Liver (tissue), 9 donors: ENCODE results near the gene KCNC4. TPM values are rescaled to one million over a fixed set of nuclear protein-coding genes. Genes with fewer than 3 reads are reported as not detected.

Source experiments
- DNase-seq: peaks from one replicate; pipeline ENCODE4 v3.0.0-alpha.2; 2017; ENCODE audit warnings: low spot score
- H3K27ac ChIP-seq, 2 donors: one replicate each; pipeline ENCODE4 v1.7.0; 2013; ENCODE audit warnings: inconsistent platforms in 2 of 2, low read length in 2 of 2, control low read depth in 1 of 2, low read depth in 1 of 2, mild to moderate bottlenecking in 1 of 2
- H3K27me3 ChIP-seq, 4 donors: one replicate each; pipeline versions ENCODE4 v1.6.1 to v1.7.0; 2013; ENCODE audit warnings: low read length in 3 of 4, inconsistent platforms in 1 of 4, mild to moderate bottlenecking in 1 of 4, moderate library complexity in 1 of 4; ENCODE audit not compliant: control insufficient read depth in 4 of 4, insufficient read depth in 4 of 4
- H3K36me3 ChIP-seq, 4 donors: one replicate each; pipeline versions ENCODE4 v1.6.1 to v1.7.0; 2013; ENCODE audit warnings: low read length in 3 of 4, mild to moderate bottlenecking in 3 of 4, low read depth in 1 of 4, moderate library complexity in 1 of 4; ENCODE audit not compliant: control insufficient read depth in 4 of 4, insufficient read depth in 3 of 4
- H3K4me1 ChIP-seq, 4 donors: one replicate each; pipeline versions ENCODE4 v1.6.1 to v1.7.0; 2013; ENCODE audit warnings: low read length in 3 of 4, mild to moderate bottlenecking in 3 of 4, moderate library complexity in 1 of 4; ENCODE audit not compliant: control insufficient read depth in 4 of 4, insufficient read depth in 4 of 4
- H3K4me3 ChIP-seq, 3 donors: one replicate each; pipeline versions ENCODE4 v1.6.1 to v1.7.0; 2013; ENCODE audit warnings: low read length in 3 of 3, control low read depth in 1 of 3, low read depth in 1 of 3, mild to moderate bottlenecking in 1 of 3
- H3K9ac ChIP-seq, 2 donors: one replicate each; pipeline ENCODE4 v1.7.0; 2013; ENCODE audit warnings: low read length in 2 of 2, mild to moderate bottlenecking in 2 of 2, moderate library complexity in 2 of 2, control low read depth in 1 of 2, low read depth in 1 of 2
- H3K9me3 ChIP-seq, 4 donors: one replicate each; pipeline versions ENCODE4 v1.6.1 to v1.7.0; 2013; ENCODE audit warnings: low read length in 3 of 4; ENCODE audit not compliant: control insufficient read depth in 4 of 4
- FOXA1 ChIP-seq: IDR thresholded peaks from 2 replicates; pipeline ENCODE4 v1.6.1; 2016; ENCODE audit warnings: antibody characterized with exemption
- FOXA2 ChIP-seq: IDR thresholded peaks from 2 replicates; pipeline ENCODE4 v1.6.1; 2016; ENCODE audit warnings: antibody characterized with exemption
- HNF4A ChIP-seq, 2 donors: conservative IDR thresholded peaks; 2 replicates each; pipeline ENCODE4 v1.6.1; 2016; ENCODE audit warnings: antibody characterized with exemption in 2 of 2, mild to moderate bottlenecking in 2 of 2
- HNF4G ChIP-seq: IDR thresholded peaks from 2 replicates; pipeline ENCODE4 v1.6.1; 2016; ENCODE audit warnings: antibody characterized with exemption
- JUND ChIP-seq, 2 donors: IDR thresholded peaks; 2 replicates each; pipeline ENCODE4 v1.6.1; 2016; ENCODE audit warnings: antibody characterized with exemption in 2 of 2
- NR2F2 ChIP-seq: IDR thresholded peaks from 2 replicates; pipeline ENCODE4 v1.6.1; 2016; ENCODE audit warnings: antibody characterized with exemption
- RAD21 ChIP-seq, 2 donors: IDR thresholded peaks; 2 replicates each; pipeline ENCODE4 v1.6.1; 2016; ENCODE audit warnings: antibody characterized with exemption in 2 of 2, mild to moderate bottlenecking in 2 of 2
- SP1 ChIP-seq: IDR thresholded peaks from 2 replicates; pipeline ENCODE4 v1.6.1; 2018; ENCODE audit warnings: antibody characterized with exemption, mild to moderate bottlenecking
- TAF1 ChIP-seq: conservative IDR thresholded peaks from 2 replicates; pipeline ENCODE4 v1.6.1; 2016; ENCODE audit warnings: antibody characterized with exemption, mild to moderate bottlenecking
- WGBS: extraction: QIAGEN DNeasy Blood & Tissue Kit; methylation state at CpG from one replicate; pipeline ENCODE4 v1.1.7; 2013; 5-methylcytosine and 5-hydroxymethylcytosine counted together
- polyA plus RNA-seq, 2 donors: library from polyadenylated mRNA; stranded (reverse) in 1 of 2; unstranded in 1 of 2; fragments of 200-250 nt in 1 of 2; fragments of >200 nt in 1 of 2; fragmentation: Nextera tagmentation in 1 of 2; extraction: Ambion mirVana in 1 of 2; gene quantifications; one replicate each; pipeline versions ENCODE4 v1.2.1 to v1.2.3, GENCODE V29; 2013 to 2015
- total RNA-seq, 2 donors: library from RNA; depleted of rRNA; stranded (reverse); fragments of >200 nt; gene quantifications; one replicate each; pipeline ENCODE4 v1.2.3, GENCODE V29; 2014
- TF ChIP-seq, protein P1 (sequence below): fragments of 150-350 bp; IDR thresholded peaks from 2 replicates; pipeline ENCODE4 v1.5.1; 2017; ENCODE audit warnings: improper control_type of control experiment, low read depth, low read length; ENCODE audit not compliant: missing input control
- TF ChIP-seq, protein P2 (sequence below): IDR thresholded peaks from 2 replicates; pipeline ENCODE4 v1.6.1; 2016; ENCODE audit warnings: antibody characterized with exemption
- TF ChIP-seq, protein P3 (sequence below): IDR thresholded peaks from 2 replicates; pipeline ENCODE4 v1.6.1; 2016; ENCODE audit warnings: antibody characterized with exemption, mild to moderate bottlenecking
- TF ChIP-seq, protein P4 (sequence below): IDR thresholded peaks from 2 replicates; pipeline ENCODE4 v1.6.1; 2016; ENCODE audit warnings: antibody characterized with exemption
- donor health status: healthy.
- donor health status: healthy.
- donor health status: healthy.
- donor health status: healthy.
- donor health status: healthy.

The KCNC4 gene
- total and polyA plus RNA-seq, 4 donors: 0.46 to 2.5 (median 1.5) TPM

DNA sequence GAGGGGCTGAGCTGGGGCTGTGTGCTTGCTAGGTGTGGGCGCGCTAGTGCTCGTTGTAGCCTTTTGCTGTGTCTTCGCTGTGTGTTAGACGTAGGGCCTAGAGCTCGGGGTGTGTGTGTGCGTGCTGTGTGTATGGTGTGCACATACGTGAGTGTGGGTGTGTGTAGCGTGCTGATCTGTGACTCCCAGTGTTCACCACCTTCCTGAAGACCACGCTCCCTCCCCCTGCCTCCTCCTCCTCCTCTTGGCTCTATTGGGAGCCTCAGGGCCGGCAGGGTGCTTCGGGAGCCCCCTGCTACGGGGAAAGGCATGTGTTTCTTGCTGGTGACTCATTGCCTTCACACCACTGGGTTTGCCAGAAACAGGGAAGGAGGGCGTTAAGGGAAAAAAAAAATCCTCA is 9.4 kb upstream of the KCNC4 start:
- H3K4me1 ChIP-seq: peaks cover 0 to 7% (median 0%) of the 10 kb centered on the region in 4 donors
- H3K4me3 ChIP-seq: no peak overlapping the region
- TF ChIP-seq RAD21 (IDR thresholded peaks at IDR 0.05) (no peak), SP1 (no peak), JUND (IDR thresholded peaks at IDR 0.05) (no peak), FOXA2 (no peak), TAF1 (no peak), HNF4G (no peak)
- TF ChIP-seq, protein P1, sequence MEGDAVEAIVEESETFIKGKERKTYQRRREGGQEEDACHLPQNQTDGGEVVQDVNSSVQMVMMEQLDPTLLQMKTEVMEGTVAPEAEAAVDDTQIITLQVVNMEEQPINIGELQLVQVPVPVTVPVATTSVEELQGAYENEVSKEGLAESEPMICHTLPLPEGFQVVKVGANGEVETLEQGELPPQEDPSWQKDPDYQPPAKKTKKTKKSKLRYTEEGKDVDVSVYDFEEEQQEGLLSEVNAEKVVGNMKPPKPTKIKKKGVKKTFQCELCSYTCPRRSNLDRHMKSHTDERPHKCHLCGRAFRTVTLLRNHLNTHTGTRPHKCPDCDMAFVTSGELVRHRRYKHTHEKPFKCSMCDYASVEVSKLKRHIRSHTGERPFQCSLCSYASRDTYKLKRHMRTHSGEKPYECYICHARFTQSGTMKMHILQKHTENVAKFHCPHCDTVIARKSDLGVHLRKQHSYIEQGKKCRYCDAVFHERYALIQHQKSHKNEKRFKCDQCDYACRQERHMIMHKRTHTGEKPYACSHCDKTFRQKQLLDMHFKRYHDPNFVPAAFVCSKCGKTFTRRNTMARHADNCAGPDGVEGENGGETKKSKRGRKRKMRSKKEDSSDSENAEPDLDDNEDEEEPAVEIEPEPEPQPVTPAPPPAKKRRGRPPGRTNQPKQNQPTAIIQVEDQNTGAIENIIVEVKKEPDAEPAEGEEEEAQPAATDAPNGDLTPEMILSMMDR: no peak
- TF ChIP-seq, protein P2, sequence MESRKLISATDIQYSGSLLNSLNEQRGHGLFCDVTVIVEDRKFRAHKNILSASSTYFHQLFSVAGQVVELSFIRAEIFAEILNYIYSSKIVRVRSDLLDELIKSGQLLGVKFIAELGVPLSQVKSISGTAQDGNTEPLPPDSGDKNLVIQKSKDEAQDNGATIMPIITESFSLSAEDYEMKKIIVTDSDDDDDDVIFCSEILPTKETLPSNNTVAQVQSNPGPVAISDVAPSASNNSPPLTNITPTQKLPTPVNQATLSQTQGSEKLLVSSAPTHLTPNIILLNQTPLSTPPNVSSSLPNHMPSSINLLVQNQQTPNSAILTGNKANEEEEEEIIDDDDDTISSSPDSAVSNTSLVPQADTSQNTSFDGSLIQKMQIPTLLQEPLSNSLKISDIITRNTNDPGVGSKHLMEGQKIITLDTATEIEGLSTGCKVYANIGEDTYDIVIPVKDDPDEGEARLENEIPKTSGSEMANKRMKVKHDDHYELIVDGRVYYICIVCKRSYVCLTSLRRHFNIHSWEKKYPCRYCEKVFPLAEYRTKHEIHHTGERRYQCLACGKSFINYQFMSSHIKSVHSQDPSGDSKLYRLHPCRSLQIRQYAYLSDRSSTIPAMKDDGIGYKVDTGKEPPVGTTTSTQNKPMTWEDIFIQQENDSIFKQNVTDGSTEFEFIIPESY: no peak
- 83% methylated on average over 14 of the region's 14 CpGs for WGBS
- H3K27ac ChIP-seq: no peak overlapping the region
- no peak overlapping the region for H3K9ac ChIP-seq
- DNase-seq: no peak
- no peaks in the 10 kb centered on the region for H3K9me3 ChIP-seq
- no peaks in the 10 kb centered on the region for H3K36me3 ChIP-seq
- no peaks in the 10 kb centered on the region for H3K27me3 ChIP-seq

DNA sequence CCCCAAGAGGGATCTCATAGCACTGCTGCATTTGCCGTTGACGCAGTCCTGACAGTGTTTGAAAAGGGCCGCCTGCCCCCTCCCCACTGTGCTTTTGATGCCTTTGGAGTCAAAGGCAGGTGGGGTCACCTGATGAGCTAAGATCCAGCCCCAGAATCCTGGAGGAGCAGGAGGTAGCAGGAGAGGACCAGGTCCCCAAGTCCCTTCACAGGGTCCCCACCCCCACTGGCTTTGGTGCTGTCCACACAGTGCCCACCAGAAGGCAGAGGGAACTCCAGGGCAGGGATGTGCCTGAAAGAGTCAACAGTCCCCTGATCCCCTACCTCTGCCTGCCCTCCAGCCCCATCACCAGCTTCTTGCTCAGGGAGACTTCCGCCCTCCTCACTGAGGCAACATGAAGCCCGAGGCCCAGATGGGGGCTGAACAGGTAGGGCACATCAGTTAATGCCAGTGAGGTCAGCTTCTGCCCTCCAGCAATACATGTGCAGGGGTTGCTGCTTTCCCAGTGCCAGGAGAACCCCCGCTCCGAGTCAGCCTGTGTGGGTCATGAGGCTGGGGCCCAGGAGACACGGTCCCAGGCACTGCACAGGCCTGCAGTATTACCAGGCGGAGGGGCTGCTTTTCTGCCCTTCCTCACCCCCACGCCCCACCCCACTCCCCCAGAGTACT is 8.8 kb upstream of the KCNC4 start:
- no peak for DNase-seq
- peaks cover 0 to 7% (median 0%) of the 10 kb centered on the region in 4 donors for H3K4me1 ChIP-seq
- H3K27ac ChIP-seq: no peak overlapping the region
- no peak overlapping the region for H3K9ac ChIP-seq
- H3K4me3 ChIP-seq: no peak overlapping the region
- no peaks in the 10 kb centered on the region for H3K27me3 ChIP-seq
- H3K9me3 ChIP-seq: no peaks in the 10 kb centered on the region
- no peaks in the 10 kb centered on the region for H3K36me3 ChIP-seq
- WGBS: 87% methylated on average over 10 of the region's 10 CpGs
- TF ChIP-seq, protein P3, sequence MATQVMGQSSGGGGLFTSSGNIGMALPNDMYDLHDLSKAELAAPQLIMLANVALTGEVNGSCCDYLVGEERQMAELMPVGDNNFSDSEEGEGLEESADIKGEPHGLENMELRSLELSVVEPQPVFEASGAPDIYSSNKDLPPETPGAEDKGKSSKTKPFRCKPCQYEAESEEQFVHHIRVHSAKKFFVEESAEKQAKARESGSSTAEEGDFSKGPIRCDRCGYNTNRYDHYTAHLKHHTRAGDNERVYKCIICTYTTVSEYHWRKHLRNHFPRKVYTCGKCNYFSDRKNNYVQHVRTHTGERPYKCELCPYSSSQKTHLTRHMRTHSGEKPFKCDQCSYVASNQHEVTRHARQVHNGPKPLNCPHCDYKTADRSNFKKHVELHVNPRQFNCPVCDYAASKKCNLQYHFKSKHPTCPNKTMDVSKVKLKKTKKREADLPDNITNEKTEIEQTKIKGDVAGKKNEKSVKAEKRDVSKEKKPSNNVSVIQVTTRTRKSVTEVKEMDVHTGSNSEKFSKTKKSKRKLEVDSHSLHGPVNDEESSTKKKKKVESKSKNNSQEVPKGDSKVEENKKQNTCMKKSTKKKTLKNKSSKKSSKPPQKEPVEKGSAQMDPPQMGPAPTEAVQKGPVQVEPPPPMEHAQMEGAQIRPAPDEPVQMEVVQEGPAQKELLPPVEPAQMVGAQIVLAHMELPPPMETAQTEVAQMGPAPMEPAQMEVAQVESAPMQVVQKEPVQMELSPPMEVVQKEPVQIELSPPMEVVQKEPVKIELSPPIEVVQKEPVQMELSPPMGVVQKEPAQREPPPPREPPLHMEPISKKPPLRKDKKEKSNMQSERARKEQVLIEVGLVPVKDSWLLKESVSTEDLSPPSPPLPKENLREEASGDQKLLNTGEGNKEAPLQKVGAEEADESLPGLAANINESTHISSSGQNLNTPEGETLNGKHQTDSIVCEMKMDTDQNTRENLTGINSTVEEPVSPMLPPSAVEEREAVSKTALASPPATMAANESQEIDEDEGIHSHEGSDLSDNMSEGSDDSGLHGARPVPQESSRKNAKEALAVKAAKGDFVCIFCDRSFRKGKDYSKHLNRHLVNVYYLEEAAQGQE: no peak
- no peak for TF ChIP-seq NR2F2
- TF ChIP-seq JUND (IDR thresholded peaks at IDR 0.05): no peak
- TF ChIP-seq RAD21 (IDR thresholded peaks at IDR 0.05): no peak
- TF ChIP-seq, protein P4, sequence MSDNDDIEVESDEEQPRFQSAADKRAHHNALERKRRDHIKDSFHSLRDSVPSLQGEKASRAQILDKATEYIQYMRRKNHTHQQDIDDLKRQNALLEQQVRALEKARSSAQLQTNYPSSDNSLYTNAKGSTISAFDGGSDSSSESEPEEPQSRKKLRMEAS: no peak
- TF ChIP-seq SP1: no peak
- no peak for TF ChIP-seq HNF4A (conservative IDR thresholded peaks at IDR 0.05)
- TF ChIP-seq, protein P2: no peak
- no peak for TF ChIP-seq FOXA2
- TF ChIP-seq TAF1: no peak
- TF ChIP-seq, protein P1: no peak
- TF ChIP-seq FOXA1: no peak
